ENCODE measurements around the gene PLCB3. TPM values are rescaled to one million over a fixed set of nuclear protein-coding genes. Genes with fewer than 3 reads are reported as not detected.
"Not testable (repeated sequence)": the region's sequence is repeated elsewhere in the genome, so short reads cannot be mapped to it uniquely, and the experiment has no call there.

The PLCB3 gene
- total RNA-seq, 1 donor, result 25.3 TPM

GRCh38 chr11:64245401-64245796, 5.9 kb upstream of the PLCB3 start:
- TF ChIP-seq, protein P1, sequence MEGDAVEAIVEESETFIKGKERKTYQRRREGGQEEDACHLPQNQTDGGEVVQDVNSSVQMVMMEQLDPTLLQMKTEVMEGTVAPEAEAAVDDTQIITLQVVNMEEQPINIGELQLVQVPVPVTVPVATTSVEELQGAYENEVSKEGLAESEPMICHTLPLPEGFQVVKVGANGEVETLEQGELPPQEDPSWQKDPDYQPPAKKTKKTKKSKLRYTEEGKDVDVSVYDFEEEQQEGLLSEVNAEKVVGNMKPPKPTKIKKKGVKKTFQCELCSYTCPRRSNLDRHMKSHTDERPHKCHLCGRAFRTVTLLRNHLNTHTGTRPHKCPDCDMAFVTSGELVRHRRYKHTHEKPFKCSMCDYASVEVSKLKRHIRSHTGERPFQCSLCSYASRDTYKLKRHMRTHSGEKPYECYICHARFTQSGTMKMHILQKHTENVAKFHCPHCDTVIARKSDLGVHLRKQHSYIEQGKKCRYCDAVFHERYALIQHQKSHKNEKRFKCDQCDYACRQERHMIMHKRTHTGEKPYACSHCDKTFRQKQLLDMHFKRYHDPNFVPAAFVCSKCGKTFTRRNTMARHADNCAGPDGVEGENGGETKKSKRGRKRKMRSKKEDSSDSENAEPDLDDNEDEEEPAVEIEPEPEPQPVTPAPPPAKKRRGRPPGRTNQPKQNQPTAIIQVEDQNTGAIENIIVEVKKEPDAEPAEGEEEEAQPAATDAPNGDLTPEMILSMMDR (IDR thresholded peaks at IDR 0.05; ENCODE audit: extremely low read depth, low read depth, low read length), result no peak

DNA sequence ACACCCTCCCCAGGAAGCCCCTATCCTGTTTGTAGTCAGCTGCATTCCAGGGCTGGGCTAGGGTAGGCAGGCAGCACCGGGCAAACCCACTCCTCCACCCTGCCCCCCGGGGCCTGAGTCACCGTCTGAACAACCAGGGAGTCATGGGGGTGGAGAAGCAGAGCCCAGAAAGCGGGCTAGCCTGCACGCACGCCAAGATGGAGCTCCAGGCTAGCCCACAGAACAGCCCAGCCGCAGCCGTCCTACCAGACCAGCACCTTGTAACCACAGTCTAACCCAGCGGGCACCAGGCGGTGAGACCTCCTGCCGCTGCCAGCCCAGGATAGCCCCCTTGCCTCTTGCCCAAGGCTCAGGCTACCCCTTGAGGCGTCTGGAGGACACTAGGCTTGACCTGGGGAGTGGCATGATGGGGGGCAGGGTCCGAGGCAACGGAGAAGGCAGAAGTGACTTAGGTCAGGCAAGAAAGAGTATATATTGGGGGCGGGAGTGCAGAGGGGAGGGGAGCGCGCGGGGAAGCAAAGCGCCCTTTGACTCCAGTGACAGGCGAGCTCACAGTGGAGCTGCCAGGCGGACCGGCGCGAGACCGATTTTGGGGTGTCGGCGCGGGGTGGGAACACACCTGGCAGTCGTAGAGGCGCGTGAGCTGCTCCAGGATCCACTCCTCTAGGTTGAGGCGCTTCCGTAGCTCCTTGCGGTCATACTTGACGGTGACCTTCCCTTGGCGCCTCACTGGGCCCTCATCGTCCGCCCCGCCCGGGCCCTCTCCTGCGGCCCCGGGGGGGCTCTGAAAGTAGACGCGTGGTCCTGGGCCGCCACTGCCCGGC, 5.3 kb upstream of the PLCB3 start:
- TF ChIP-seq, protein P1 (IDR thresholded peaks at IDR 0.05; ENCODE audit: extremely low read depth, low read depth, low read length), result no peak
- Histone ChIP-seq H3K27me3 (ENCODE audit: insufficient read depth, low read length) (no peaks in the 10 kb centered on the region), H3K36me3 (ENCODE audit: insufficient read depth, low read length) (peaks cover 15% of the 10 kb centered on the region), H3K79me2 (ENCODE audit: insufficient read depth, low read length) (peaks cover 42% of the 10 kb centered on the region), H3K4me2 (ENCODE audit: insufficient read depth, low read length) (peak overlapping the region; percentile 91), H2AFZ (ENCODE audit: low read length) (peak overlapping the region; percentile 15), H3K4me3 (ENCODE audit: insufficient read depth, low read length) (peak overlapping the region; percentile 97), H4K20me1 (ENCODE audit: insufficient read depth, low read length) (peaks cover 8% of the 10 kb centered on the region), H3K27ac (ENCODE audit: low read depth, low read length) (peak overlapping the region; percentile 85), H3K9me3 (ENCODE audit: low read depth, low read length) (no peaks in the 10 kb centered on the region), H3K4me1 (ENCODE audit: insufficient read depth, low read length) (peaks cover 30% of the 10 kb centered on the region)
- peak; percentile 100 for DNase-seq (ENCODE audit: insufficient read length, low spot score, missing footprints)

More at GRCh38 chr11:64245401-64245796, 5.9 kb upstream of the PLCB3 start:
- H3K9me3 ChIP-seq (ENCODE audit: low read depth, low read length), result no peaks in the 10 kb centered on the region
- peak overlapping the region; percentile 97 for H3K4me3 ChIP-seq (ENCODE audit: insufficient read depth, low read length)
- H3K4me2 ChIP-seq (ENCODE audit: insufficient read depth, low read length), result peak overlapping the region; percentile 91
- H3K4me1 ChIP-seq (ENCODE audit: insufficient read depth, low read length), result peaks cover 29% of the 10 kb centered on the region
- no peak overlapping the region for H2AFZ ChIP-seq (ENCODE audit: low read length)
- H4K20me1 ChIP-seq (ENCODE audit: insufficient read depth, low read length), result peaks cover 8% of the 10 kb centered on the region
- DNase-seq (ENCODE audit: insufficient read length, low spot score, missing footprints), result peak; percentile 94
- peaks cover 42% of the 10 kb centered on the region for H3K79me2 ChIP-seq (ENCODE audit: insufficient read depth, low read length)
- H3K27me3 ChIP-seq (ENCODE audit: insufficient read depth, low read length), result no peaks in the 10 kb centered on the region
- H3K27ac ChIP-seq (ENCODE audit: low read depth, low read length), result peak overlapping the region; percentile 85
- peaks cover 15% of the 10 kb centered on the region for H3K36me3 ChIP-seq (ENCODE audit: insufficient read depth, low read length)

DNA sequence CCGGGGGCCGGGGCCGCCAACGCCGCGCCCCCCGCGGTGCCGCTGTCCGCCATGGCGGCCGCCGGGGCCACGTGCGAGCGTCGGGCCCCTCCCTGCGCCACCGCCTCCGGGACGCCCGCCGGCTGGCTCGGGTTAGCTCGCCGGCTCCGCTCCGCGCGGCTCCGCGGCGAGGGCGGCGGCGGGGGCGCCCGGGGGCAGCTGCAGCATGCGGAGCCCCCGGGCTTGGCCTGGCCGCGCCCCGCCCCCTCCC, 4.8 kb upstream of the PLCB3 start:
- not testable (repeated sequence) for H3K4me2 ChIP-seq (ENCODE audit: insufficient read depth, low read length); H2AFZ ChIP-seq (ENCODE audit: low read length); H4K20me1 ChIP-seq (ENCODE audit: insufficient read depth, low read length); H3K27me3 ChIP-seq (ENCODE audit: insufficient read depth, low read length); H3K9me3 ChIP-seq (ENCODE audit: low read depth, low read length); DNase-seq (ENCODE audit: insufficient read length, low spot score, missing footprints); H3K27ac ChIP-seq (ENCODE audit: low read depth, low read length)
- Histone ChIP-seq H3K36me3 (ENCODE audit: insufficient read depth, low read length) (peaks cover 15% of the 10 kb centered on the region), H3K4me3 (ENCODE audit: insufficient read depth, low read length) (peak overlapping the region; percentile 97), H3K4me1 (ENCODE audit: insufficient read depth, low read length) (peaks cover 30% of the 10 kb centered on the region), H3K79me2 (ENCODE audit: insufficient read depth, low read length) (peaks cover 42% of the 10 kb centered on the region)

- DNase-seq (ENCODE audit: insufficient read length, low spot score, missing footprints), result peak; percentile 100
- Histone ChIP-seq H2AFZ (ENCODE audit: low read length) (peak within 1 kb of the TSS; percentile 75), H3K4me1 (ENCODE audit: insufficient read depth, low read length) (peaks cover 29% of the 10 kb centered on the region), H3K36me3 (ENCODE audit: insufficient read depth, low read length) (peaks cover 15% of the 10 kb centered on the region), H4K20me1 (ENCODE audit: insufficient read depth, low read length) (peaks cover 8% of the 10 kb centered on the region), H3K4me2 (ENCODE audit: insufficient read depth, low read length) (peak within 1 kb of the TSS; percentile 93), H3K79me2 (ENCODE audit: insufficient read depth, low read length) (peaks cover 42% of the 10 kb centered on the region), H3K4me3 (ENCODE audit: insufficient read depth, low read length) (peak within 1 kb of the TSS; percentile 97), H3K27ac (ENCODE audit: low read depth, low read length) (peak within 1 kb of the TSS; percentile 85), H3K27me3 (ENCODE audit: insufficient read depth, low read length) (no peaks in the 10 kb centered on the region), H3K9me3 (ENCODE audit: low read depth, low read length) (no peaks in the 10 kb centered on the region)
- TF ChIP-seq, protein P1 (IDR thresholded peaks at IDR 0.05; ENCODE audit: extremely low read depth, low read depth, low read length), result no peak
Measured at GRCh38 chr11:64246871-64247728, 4.2 kb upstream of the PLCB3 start, which contains the start of gene PPP1R14B. Gene PPP1R14B (minus strand): TSS chr11:64246943. CDS start chr11:64246673, 270 bp downstream.
